NCI-H226 (cell line): ENCODE data around the gene APBA3.

Source experiments
- DNase-seq: peaks from one replicate; pipeline ENCODE4 v3.0.0-alpha.2; 2015

APBA3 gene

GRCh38 chr19:3712663-3713611 lies 48.6 kb downstream of the APBA3 start:
- no peak for DNase-seq

- DNase-seq = peak; percentile 67
These were observed 51.2 kb downstream of the APBA3 start for GRCh38 chr19:3710265-3710812.

GRCh38 chr19:3708207-3708931 lies 53.1 kb downstream of the APBA3 start, which contains the start of gene TJP3:
Gene TJP3, plus strand, starts transcription at chr19:3708384. Its CDS starts 20,049 bp downstream, at chr19:3728433.
- peak; percentile 41 for DNase-seq

- DNase-seq = no peak
These were observed 53.7 kb downstream of the APBA3 start for GRCh38 chr19:3707868-3708206.

- no peak for DNase-seq
These were observed 60.3 kb downstream of the APBA3 start for GRCh38 chr19:3701200-3701599.
